ENCODE data around the gene GRIK4. TPM values are rescaled to one million over a fixed set of nuclear protein-coding genes. Genes with fewer than 3 reads are reported as not detected.

Gene GRIK4
- total RNA-seq, 1 donor from 2014 or later = 0.06 TPM

DNA sequence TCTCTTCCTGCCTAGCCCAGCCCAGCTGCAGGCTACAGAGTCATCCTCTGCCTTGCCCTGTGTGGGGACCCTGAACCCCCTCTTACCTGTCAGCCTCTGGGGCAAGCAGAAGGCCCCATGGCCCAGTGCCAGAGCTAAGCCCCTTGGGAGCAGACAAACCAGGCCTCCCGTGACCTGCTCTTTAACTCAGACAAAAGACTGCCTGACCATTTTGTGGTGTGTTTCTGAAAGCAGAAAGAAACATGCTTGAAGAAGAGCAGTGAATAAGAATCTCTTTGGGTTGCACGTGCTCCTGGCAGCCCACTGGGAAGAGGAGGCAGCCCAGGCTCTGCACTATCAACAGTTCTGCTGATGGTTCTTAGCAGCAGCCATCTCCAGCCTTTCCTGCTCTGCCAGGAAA, 118.6 kb downstream of the GRIK4 start:
- TF ChIP-seq, protein P1, sequence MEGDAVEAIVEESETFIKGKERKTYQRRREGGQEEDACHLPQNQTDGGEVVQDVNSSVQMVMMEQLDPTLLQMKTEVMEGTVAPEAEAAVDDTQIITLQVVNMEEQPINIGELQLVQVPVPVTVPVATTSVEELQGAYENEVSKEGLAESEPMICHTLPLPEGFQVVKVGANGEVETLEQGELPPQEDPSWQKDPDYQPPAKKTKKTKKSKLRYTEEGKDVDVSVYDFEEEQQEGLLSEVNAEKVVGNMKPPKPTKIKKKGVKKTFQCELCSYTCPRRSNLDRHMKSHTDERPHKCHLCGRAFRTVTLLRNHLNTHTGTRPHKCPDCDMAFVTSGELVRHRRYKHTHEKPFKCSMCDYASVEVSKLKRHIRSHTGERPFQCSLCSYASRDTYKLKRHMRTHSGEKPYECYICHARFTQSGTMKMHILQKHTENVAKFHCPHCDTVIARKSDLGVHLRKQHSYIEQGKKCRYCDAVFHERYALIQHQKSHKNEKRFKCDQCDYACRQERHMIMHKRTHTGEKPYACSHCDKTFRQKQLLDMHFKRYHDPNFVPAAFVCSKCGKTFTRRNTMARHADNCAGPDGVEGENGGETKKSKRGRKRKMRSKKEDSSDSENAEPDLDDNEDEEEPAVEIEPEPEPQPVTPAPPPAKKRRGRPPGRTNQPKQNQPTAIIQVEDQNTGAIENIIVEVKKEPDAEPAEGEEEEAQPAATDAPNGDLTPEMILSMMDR (conservative IDR thresholded peaks at IDR 0.05; ENCODE audit: low read depth, low read length) = no peak
- no peak overlapping the region for H3K4me3 ChIP-seq (ENCODE audit: low read depth, low read length)
- no peak for DNase-seq (ENCODE audit: low read depth)

- DNase-seq (ENCODE audit: low read depth) = no peak
- TF ChIP-seq, protein P1 (conservative IDR thresholded peaks at IDR 0.05; ENCODE audit: low read depth, low read length) = peak; percentile 36
- H3K4me3 ChIP-seq (ENCODE audit: low read depth, low read length) = no peak overlapping the region
These were observed 121.0 kb downstream of the GRIK4 start for GRCh38 chr11:120632579-120632978.

DNA sequence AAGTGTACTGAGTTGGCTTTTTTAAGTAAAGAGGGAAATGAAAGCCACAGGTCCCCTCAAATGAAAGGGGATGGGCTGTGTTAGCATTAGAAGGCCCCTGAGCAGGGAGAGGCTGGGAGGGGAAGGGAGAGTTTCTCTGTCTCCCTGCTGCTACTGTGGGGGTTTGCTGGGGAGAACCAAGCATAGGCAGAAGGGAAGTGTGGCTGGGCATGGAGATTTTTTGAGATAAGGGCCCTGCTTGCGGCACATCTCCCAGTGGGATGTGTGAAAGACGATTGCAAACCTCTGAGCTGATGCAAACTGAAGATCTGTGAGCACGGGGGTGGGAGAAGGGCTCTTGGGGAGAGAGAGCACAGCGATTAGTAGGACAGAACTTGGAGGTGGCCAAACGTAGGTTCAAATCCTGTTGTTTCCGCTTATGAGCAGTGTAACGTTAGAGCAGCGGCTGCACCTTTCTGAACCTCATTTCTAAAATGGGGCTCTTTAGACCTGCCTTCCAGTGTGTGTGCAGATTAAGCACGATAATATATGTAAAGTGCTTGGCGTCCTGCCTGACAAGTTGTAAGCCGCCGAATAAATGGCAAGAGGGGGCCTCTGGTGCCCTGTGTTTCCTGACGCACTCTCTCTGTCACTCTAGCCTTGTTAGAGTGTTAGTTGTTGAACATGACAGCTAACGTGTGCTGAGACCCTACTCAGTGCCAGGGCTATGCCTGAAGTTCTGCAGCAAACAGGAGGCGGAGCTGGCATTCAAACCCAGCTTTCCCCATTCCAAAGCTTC, 122.3 kb downstream of the GRIK4 start:
- H3K4me3 ChIP-seq (ENCODE audit: low read depth, low read length) = no peak overlapping the region
- DNase-seq (ENCODE audit: low read depth) = no peak
- TF ChIP-seq, protein P1 (conservative IDR thresholded peaks at IDR 0.05; ENCODE audit: low read depth, low read length) = no peak

DNA sequence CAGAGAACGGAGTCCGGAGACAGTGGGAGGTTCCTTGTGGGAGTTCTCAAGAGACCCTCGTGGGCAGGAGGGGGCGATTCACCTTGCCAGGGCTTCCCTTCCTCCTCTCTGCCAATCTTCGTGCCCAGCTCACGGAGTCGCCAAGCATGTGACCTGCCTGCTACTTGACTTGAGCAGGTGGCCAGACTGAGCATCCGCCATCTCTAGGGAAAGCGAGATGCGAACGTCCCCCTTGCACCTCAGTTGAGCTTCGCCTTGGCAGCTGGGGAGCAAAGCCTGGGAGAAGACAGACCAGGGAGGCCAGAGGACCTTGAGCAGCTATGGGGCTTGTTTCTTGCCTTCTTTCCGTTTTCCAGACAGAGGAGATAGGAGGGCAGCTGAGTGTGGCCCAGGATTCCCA, 123.2 kb downstream of the GRIK4 start:
- TF ChIP-seq, protein P1 (conservative IDR thresholded peaks at IDR 0.05; ENCODE audit: low read depth, low read length) = no peak

DNA sequence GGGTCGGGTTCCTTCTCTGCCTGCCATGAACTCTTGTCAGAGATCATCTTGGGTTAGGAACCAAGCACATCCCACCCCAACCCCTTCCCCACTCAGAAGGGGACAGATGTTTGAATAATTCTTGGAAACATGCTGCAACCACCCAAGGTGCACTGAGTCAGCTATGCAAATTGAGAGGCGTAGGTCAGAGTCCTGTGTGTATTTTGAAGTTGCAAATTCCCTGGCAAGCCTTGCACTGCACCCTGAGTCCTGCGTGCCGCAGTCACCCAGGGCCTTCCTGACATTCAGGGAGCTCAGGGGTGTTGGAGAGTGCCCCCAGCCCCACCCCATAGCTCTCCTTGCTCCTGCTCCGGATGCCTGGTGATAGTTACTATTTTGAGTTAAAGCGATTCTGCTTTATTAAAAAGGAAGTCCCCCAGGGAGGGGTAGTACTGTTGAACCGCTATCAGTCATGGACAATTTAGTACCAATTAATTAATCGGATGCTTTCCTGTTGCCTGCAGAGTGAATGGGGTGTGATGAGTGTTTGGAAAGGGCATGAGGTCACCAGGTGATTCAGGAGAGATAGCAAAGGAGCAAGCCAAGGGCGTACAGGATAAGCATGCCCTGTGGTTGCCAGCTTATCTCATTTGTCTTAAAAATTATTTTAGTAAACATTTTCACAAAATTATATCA, 123.7 kb downstream of the GRIK4 start:
- no peak for DNase-seq (ENCODE audit: low read depth)
- no peak overlapping the region for H3K4me3 ChIP-seq (ENCODE audit: low read depth, low read length)
- TF ChIP-seq, protein P1 (conservative IDR thresholded peaks at IDR 0.05; ENCODE audit: low read depth, low read length) = no peak

More for the DNA sequence above, 123.2 kb downstream of the GRIK4 start:
- no peak overlapping the region for H3K4me3 ChIP-seq (ENCODE audit: low read depth, low read length)
- DNase-seq (ENCODE audit: low read depth) = no peak

- DNase-seq (ENCODE audit: low read depth) = no peak
- H3K4me3 ChIP-seq (ENCODE audit: low read depth, low read length) = no peak overlapping the region
- TF ChIP-seq, protein P1 (conservative IDR thresholded peaks at IDR 0.05; ENCODE audit: low read depth, low read length) = no peak
These were observed 125.6 kb downstream of the GRIK4 start for GRCh38 chr11:120637131-120637530.
